NT2/D1 (cell line): Measurements from ENCODE around the gene RPN2.

ENCODE experiments used
- SUZ12 ChIP-seq: IDR thresholded peaks from 2 replicates; pipeline ENCODE4 v1.6.1; 2011; ENCODE audit not compliant: insufficient read length, insufficient read depth; ENCODE audit errors: extremely low read depth
- YY1 ChIP-seq: IDR thresholded peaks from 2 replicates; pipeline ENCODE4 v1.6.1; 2011; ENCODE audit not compliant: insufficient read length, insufficient read depth
- ZNF274 ChIP-seq: IDR thresholded peaks from 2 replicates; pipeline ENCODE4 v1.6.1; 2011; ENCODE audit warnings: mild to moderate bottlenecking, low read depth, low read length

- TF ChIP-seq ZNF274 (no peak), SUZ12 (no peak), YY1 (no peak)
Measured at GRCh38 chr20:37228082-37228481, 49.0 kb downstream of the RPN2 start.
